Nephron progenitor cell (in vitro differentiated cells): ENCODE measurements around the gene CTNND2.

ENCODE experiments used
- DNase-seq: peaks from one replicate; pipeline ENCODE4 v3.0.0; 2021
- H3K27ac Mint-ChIP-seq: 2 replicates; pipeline ENCODE4 v1.8.0; 2021; ENCODE audit warnings: mild to moderate bottlenecking, moderate library complexity, mixed read lengths
- H3K27me3 Mint-ChIP-seq: 2 replicates; pipeline ENCODE4 v1.8.0; 2021; ENCODE audit warnings: mild to moderate bottlenecking, low read depth, mixed read lengths; ENCODE audit not compliant: poor library complexity
- H3K36me3 Mint-ChIP-seq: 2 replicates; pipeline ENCODE4 v1.8.0; 2021; ENCODE audit warnings: low read depth, mixed read lengths
- H3K4me1 Mint-ChIP-seq: 2 replicates; pipeline ENCODE4 v1.8.0; 2021; ENCODE audit warnings: mixed read lengths
- H3K4me3 Mint-ChIP-seq: 2 replicates; pipeline ENCODE4 v1.8.0; 2021; ENCODE audit warnings: mild to moderate bottlenecking, moderate library complexity, mixed read lengths
- H3K9me3 Mint-ChIP-seq: 2 replicates; pipeline ENCODE4 v1.8.0; 2021; ENCODE audit warnings: mild to moderate bottlenecking, moderate library complexity, mixed read lengths
- TF ChIP-seq, protein P1 (sequence below): fragments of 200-600 bp; sonication (generic); IDR thresholded peaks from 2 replicates; pipeline ENCODE4 v1.5.0; 2021; ENCODE audit warnings: antibody characterized with exemption

CTNND2 gene

DNA sequence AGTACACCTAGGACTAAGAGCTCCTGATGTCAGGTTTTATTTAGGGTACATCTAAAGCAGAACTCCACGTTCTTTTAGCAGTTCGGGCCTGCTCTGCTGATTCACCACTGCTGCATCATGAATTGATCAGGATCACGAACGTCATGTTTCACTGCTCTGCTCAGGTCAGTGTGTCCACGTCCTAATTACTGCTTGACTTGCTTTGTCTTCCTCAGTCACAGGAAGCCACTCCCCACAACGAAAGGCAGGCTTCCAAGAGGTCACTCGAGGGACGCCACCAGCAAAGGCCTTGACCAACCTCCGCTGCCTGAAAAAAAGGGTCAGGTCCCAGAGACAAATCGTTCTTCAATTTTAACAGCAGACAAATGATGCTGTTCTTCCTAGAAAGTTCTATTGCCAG, 40.3 kb downstream of the CTNND2 start:
- Mint-ChIP-seq H3K36me3 (no peaks in the 10 kb centered on the region), H3K27me3 (peaks cover 3% of the 10 kb centered on the region), H3K9me3 (peaks cover 4% of the 10 kb centered on the region), H3K4me1 (peaks cover 8% of the 10 kb centered on the region), H3K27ac (peak overlapping the region; percentile 47), H3K4me3 (no peak overlapping the region)
- TF ChIP-seq, protein P1, sequence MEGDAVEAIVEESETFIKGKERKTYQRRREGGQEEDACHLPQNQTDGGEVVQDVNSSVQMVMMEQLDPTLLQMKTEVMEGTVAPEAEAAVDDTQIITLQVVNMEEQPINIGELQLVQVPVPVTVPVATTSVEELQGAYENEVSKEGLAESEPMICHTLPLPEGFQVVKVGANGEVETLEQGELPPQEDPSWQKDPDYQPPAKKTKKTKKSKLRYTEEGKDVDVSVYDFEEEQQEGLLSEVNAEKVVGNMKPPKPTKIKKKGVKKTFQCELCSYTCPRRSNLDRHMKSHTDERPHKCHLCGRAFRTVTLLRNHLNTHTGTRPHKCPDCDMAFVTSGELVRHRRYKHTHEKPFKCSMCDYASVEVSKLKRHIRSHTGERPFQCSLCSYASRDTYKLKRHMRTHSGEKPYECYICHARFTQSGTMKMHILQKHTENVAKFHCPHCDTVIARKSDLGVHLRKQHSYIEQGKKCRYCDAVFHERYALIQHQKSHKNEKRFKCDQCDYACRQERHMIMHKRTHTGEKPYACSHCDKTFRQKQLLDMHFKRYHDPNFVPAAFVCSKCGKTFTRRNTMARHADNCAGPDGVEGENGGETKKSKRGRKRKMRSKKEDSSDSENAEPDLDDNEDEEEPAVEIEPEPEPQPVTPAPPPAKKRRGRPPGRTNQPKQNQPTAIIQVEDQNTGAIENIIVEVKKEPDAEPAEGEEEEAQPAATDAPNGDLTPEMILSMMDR: no peak
- no peak for DNase-seq

DNA sequence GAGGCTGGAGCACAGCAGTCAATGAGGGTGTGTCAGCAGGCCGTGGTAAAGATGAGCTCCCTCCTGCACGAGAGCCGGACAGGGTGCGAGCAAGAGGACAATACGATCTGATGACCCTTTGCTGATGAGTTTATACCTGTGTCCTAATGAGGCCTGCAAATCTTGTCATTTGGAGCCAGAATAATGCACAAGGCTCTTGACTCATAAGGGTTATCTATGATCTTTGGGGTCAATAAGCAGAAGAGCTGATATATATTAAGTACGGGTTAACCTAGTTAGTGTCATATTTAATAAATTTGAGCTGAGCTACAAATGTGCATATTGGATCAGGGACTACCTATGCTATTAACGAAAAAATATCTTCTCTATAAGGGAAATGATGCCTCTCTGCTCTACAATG, 46.9 kb downstream of the CTNND2 start:
- no peak for DNase-seq
- Mint-ChIP-seq H3K27me3 (no peaks in the 10 kb centered on the region), H3K27ac (no peak overlapping the region), H3K4me1 (no peaks in the 10 kb centered on the region), H3K4me3 (no peak overlapping the region), H3K9me3 (no peaks in the 10 kb centered on the region), H3K36me3 (no peaks in the 10 kb centered on the region)
- TF ChIP-seq, protein P1: no peak

DNA sequence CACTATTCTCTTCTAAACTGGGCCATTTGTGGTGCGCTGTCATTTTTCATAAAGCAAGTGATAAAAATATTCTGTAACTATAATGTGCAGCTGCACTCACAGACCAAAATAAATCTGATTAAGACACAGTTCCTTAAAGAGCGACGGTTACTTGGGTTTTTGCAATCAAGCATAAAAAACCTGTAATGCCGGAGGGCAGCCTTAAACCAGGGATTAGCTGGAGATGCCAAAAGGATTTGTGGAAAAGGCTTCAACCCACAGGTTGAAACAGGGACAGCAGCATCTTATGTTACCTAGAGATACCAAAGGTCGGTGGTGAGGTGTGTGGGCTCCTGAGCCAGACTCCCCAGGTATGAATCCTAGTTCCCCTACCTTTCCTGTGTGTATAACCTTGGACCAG, 49.3 kb downstream of the CTNND2 start:
- no peak overlapping the region for H3K4me3 Mint-ChIP-seq
- TF ChIP-seq, protein P1: no peak
- H3K4me1 Mint-ChIP-seq: no peaks in the 10 kb centered on the region
- no peak for DNase-seq
- H3K9me3 Mint-ChIP-seq: no peaks in the 10 kb centered on the region
- no peaks in the 10 kb centered on the region for H3K27me3 Mint-ChIP-seq
- no peaks in the 10 kb centered on the region for H3K36me3 Mint-ChIP-seq
- no peak overlapping the region for H3K27ac Mint-ChIP-seq

DNA sequence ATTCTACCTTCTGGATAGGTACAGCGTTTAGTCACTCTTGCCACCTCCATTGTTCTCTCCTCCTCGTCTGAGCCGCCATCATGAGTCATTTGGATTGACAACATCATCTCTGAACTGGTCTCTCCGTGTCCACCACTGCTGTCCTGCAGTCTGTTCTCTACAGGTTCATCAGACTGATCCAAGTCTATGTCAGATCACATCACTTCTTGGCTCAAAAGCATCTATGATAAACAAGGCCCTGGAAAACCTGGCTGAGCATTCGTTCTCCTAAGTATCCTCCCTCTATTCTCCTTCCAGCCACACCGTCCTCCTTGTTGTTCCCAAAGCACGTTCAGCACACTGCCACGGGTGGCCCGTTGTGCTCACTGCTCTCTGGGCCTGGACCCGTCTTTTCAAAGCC, 50.5 kb downstream of the CTNND2 start:
- Mint-ChIP-seq H3K4me1 (no peaks in the 10 kb centered on the region), H3K4me3 (no peak overlapping the region), H3K27me3 (no peaks in the 10 kb centered on the region), H3K36me3 (no peaks in the 10 kb centered on the region), H3K9me3 (no peaks in the 10 kb centered on the region), H3K27ac (no peak overlapping the region)
- TF ChIP-seq, protein P1: no peak
- DNase-seq: no peak

DNA sequence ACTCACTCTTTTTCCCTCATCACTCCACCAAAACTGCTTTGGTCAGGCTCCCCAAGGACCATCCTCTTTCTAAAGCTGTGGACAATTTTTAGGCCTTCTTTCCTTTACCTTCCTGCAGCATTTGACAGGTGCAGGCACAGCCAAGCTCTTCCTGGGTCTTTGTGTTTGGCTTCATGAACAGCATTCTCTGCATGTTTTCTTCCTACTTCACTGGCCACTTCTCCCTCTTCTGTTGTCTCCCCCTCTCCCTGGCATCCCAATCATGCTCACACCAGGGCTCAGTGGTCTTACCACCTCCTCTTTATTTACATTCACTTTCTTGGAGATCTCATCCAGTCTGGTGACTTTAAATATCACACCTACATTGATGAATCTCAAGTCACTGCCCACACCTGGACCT, 51.1 kb downstream of the CTNND2 start:
- H3K4me1 Mint-ChIP-seq: no peaks in the 10 kb centered on the region
- H3K9me3 Mint-ChIP-seq: no peaks in the 10 kb centered on the region
- TF ChIP-seq, protein P1: no peak
- DNase-seq: no peak
- H3K4me3 Mint-ChIP-seq: no peak overlapping the region
- no peaks in the 10 kb centered on the region for H3K36me3 Mint-ChIP-seq
- no peak overlapping the region for H3K27ac Mint-ChIP-seq
- H3K27me3 Mint-ChIP-seq: no peaks in the 10 kb centered on the region

GRCh38 chr5:11852717-11853087, 51.5 kb downstream of the CTNND2 start:
- no peaks in the 10 kb centered on the region for H3K4me1 Mint-ChIP-seq
- DNase-seq: no peak
- H3K27me3 Mint-ChIP-seq: no peaks in the 10 kb centered on the region
- H3K4me3 Mint-ChIP-seq: no peak overlapping the region
- no peak overlapping the region for H3K27ac Mint-ChIP-seq
- no peaks in the 10 kb centered on the region for H3K36me3 Mint-ChIP-seq
- TF ChIP-seq, protein P1: no peak
- no peaks in the 10 kb centered on the region for H3K9me3 Mint-ChIP-seq
